ENCODE measurements around the gene WWOX. TPM values are rescaled to one million over a fixed set of nuclear protein-coding genes. Genes with fewer than 3 reads are reported as not detected.

WWOX gene
- total and polyA plus RNA-seq, 2 donors (not counting 3 experiments of a cell fraction or from before 2014, with no cell fraction given) = 6.2 to 12.5 TPM

DNA sequence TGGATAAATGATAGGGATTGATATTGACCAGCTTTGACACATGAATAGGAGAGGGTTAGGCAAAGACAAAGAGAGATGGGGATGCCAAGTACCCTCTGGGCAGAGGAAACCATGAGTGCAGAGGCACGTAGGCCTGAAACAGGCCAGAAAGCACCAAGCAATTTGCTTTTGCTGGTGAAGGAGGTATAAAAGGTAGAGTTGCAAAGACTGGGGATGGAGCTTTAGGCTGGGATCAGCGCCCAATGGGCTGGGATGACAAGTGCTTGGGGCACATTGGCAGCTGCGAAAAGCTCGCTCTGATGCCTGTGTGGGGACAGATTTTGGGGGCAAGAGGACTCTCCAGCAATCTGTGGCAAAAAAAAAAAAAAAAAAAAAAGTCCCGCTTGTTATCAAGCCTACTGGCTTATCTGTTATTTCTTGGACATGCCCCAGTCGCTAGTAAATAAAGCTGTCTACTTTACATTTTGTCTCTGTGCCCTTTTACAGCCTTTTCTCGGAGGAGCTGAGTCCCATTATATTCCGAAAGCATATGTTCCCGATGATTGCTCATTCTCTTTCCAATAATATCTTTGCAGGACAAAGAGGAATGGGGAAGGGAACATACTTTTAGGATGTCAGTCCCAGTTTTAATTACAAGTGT is 922.7 kb downstream of the WWOX start:
- Histone ChIP-seq H3K4me3 (replicated peaks in 1 of 3; ENCODE audit: insufficient read depth in 1 of 3, low read depth in 1 of 3, low read length in 3 of 3) (no peak overlapping the region), H2AFZ (ENCODE audit: low read depth, low read length) (no peak overlapping the region), H3K36me3 (ENCODE audit: control insufficient read depth in 2 of 2, extremely low read depth in 1 of 2, insufficient read depth in 2 of 2, low read length in 2 of 2) (no peaks in the 10 kb centered on the region), H3K27ac (ENCODE audit: insufficient read depth, low read depth, low read length) (no peak overlapping the region), H3K4me1 (ENCODE audit: control insufficient read depth, extremely low read depth, insufficient read depth, low read length) (no peaks in the 10 kb centered on the region), H3K9me3 (replicated peaks; ENCODE audit: control insufficient read depth, insufficient read depth, low read length) (peaks cover 4% of the 10 kb centered on the region), H3K79me2 (ENCODE audit: control insufficient read depth, insufficient read depth, low read length) (no peaks in the 10 kb centered on the region), H3K27me3 (ENCODE audit: control insufficient read depth in 2 of 2, insufficient read depth in 2 of 2, low read length in 2 of 2) (no peaks in the 10 kb centered on the region), H3K4me2 (ENCODE audit: insufficient read depth, low read length) (no peak overlapping the region), H3K9me1 (replicated peaks; ENCODE audit: control insufficient read depth, extremely low read depth, insufficient read depth, low read length) (no peaks in the 10 kb centered on the region), H4K20me1 (replicated peaks; ENCODE audit: control insufficient read depth, extremely low read depth, insufficient read depth, low read length) (no peaks in the 10 kb centered on the region), H3K9ac (replicated peaks; ENCODE audit: extremely low read depth, insufficient read depth, low read length) (no peak overlapping the region)
- DNase-seq (ENCODE audit: low read depth, low spot score) = no peak
- intact Hi-C loops (cut with micrococcal nuclease) (no loop called here), dilution Hi-C loops (cut with MboI; ENCODE audit: extremely low pct_ligation_motif_present, low sequenced_read_pairs) (no loop called here)
- BruUV-seq (replicated peaks) = no TSS peak
- ChIA-PET CTCF (no interaction called here), POLR2A (no interaction called here)
- FAIRE-seq = no peak
- TF ChIP-seq GATA2 (IDR thresholded peaks at IDR 0.05; ENCODE audit: insufficient read depth, insufficient read length, low read depth, low read length) = no peak
- no peak for TF ChIP-seq MYC (IDR thresholded peaks at IDR 0.05; ENCODE audit: low read depth, low read length)
- TF ChIP-seq POLR2AphosphoS5 (IDR thresholded peaks at IDR 0.05; ENCODE audit: insufficient read depth, low read depth, low read length) = no peak
- no peak for TF ChIP-seq POLR2A (IDR thresholded peaks at IDR 0.05; ENCODE audit: low read depth, low read length)
- no peak for TF ChIP-seq EZH2 (IDR thresholded peaks at IDR 0.05; ENCODE audit: borderline replicate concordance, low read depth, low read length, severe bottlenecking)
- TF ChIP-seq JUN (IDR thresholded peaks at IDR 0.05; ENCODE audit: borderline replicate concordance, insufficient read depth, insufficient read length, low read depth) = no peak
- no peak for TF ChIP-seq CTCF (IDR thresholded peaks at IDR 0.05; ENCODE audit: extremely low read depth in 1 of 2, insufficient read depth in 1 of 2, low read depth in 1 of 2, low read length in 2 of 2)
- no peak for TF ChIP-seq MAX (IDR thresholded peaks at IDR 0.05; ENCODE audit: insufficient read depth, insufficient read length)
- TF ChIP-seq FOS (IDR thresholded peaks at IDR 0.05; ENCODE audit: borderline replicate concordance, insufficient read depth, low read length) = no peak
